HepG2 (cell line): ENCODE results near the gene SMC1B. TPM values are rescaled to one million over a fixed set of nuclear protein-coding genes. Genes with fewer than 3 reads are reported as not detected.

ENCODE experiments used
- ATAC-seq: fragments of 200-7000 bp; cut with Tn5 transposase; 3 replicates; pipeline ENCODE4 v1.9.1; 2020; ENCODE audit warnings: mild to moderate bottlenecking, moderate library complexity
- BruUV-seq: library from RNA; stranded (reverse); fragments of 400-500 nt; replicated peaks from 2 replicates; lab custom pipeline; 2021; lab: Mats Ljungman, UMichigan
- CTCF ChIA-PET: fragments of 300-600 bp; formaldehyde crosslinking; extraction: SDS; loops from one replicate; lab custom pipeline; 2021; ENCODE audit warnings: low total read pairs, inconsistent platforms, low intra/inter-chr PET ratio; lab: Yijun Ruan, JAX
- POLR2A ChIA-PET: fragments of 350-600 bp; sonication (Branson Sonifier 250); formaldehyde crosslinking; loops from one replicate; lab custom pipeline; 2020; ENCODE audit warnings: antibody characterized with exemption, inconsistent platforms; lab: Yijun Ruan, JAX
- DNase-seq: peaks from one replicate; pipeline ENCODE4 v3.0.0-alpha.2; 2015; ENCODE audit warnings: low spot score
- FAIRE-seq: peaks from 3 replicates; lab custom pipeline; 2011; peaks lifted over from hg19 to GRCh38; lab: Jason Lieb, UNC
- H2AFZ ChIP-seq: one replicate; pipeline ENCODE4 v1.6.1; 2011; ENCODE audit warnings: low read length, inconsistent platforms
- H3K27ac ChIP-seq: fragments of 300-600 bp; 3 replicates; pipeline ENCODE4 v1.8.0; 2011; ENCODE audit warnings: mixed run types, mild to moderate bottlenecking, mixed read lengths, low read length, inconsistent platforms; ENCODE audit not compliant: insufficient read depth; ENCODE audit errors: extremely low read length
- H3K27me3 ChIP-seq, 2 experiments: fragments of 200-600 bp in 1 of 2; 2 replicates in 1 of 2; 3 replicates in 1 of 2; pipeline versions ENCODE4 v1.6.0 to v1.8.0; 2011; ENCODE audit warnings: low read length in 2 of 2, mild to moderate bottlenecking in 2 of 2, moderate library complexity in 2 of 2, inconsistent platforms in 1 of 2; ENCODE audit not compliant: insufficient read depth in 2 of 2, control insufficient read depth in 1 of 2
- H3K36me3 ChIP-seq, 2 experiments: fragments of 200-600 bp in 1 of 2; replicated peaks in 1 of 2; 2 replicates in 1 of 2; 3 replicates in 1 of 2; pipeline versions ENCODE4 v1.5.1 to v1.8.0; 2011; ENCODE audit warnings: low read length in 2 of 2, inconsistent platforms in 1 of 2; ENCODE audit not compliant: insufficient read depth in 2 of 2, control insufficient read depth in 1 of 2
- H3K4me1 ChIP-seq: 2 replicates; pipeline ENCODE4 v1.5.1; 2012; ENCODE audit warnings: low read length, inconsistent platforms; ENCODE audit not compliant: insufficient read depth
- H3K4me2 ChIP-seq: 2 replicates; pipeline ENCODE4 v1.6.0; 2011; ENCODE audit warnings: low read depth, low read length, inconsistent platforms
- H3K4me3 ChIP-seq, 3 experiments: fragments of 200-600 bp in 1 of 3; sonication (generic), shearing (Covaris generic) in 1 of 3; replicated peaks in 1 of 3; 2 replicates each; pipeline ENCODE4 v1.5.1; 2011 to 2016; ENCODE audit warnings: low read length in 3 of 3, inconsistent platforms in 2 of 3, low read depth in 2 of 3, mild to moderate bottlenecking in 2 of 3, control low read depth in 1 of 3, mixed read lengths in 1 of 3; ENCODE audit not compliant: insufficient read depth in 1 of 3
- H3K79me2 ChIP-seq: one replicate; pipeline ENCODE4 v1.6.1; 2011; ENCODE audit warnings: low read length, inconsistent platforms; ENCODE audit not compliant: insufficient read depth
- H3K9ac ChIP-seq: 2 replicates; pipeline ENCODE4 v1.6.0; 2011; ENCODE audit warnings: mild to moderate bottlenecking, low read depth, low read length, inconsistent platforms; ENCODE audit not compliant: insufficient read depth
- H3K9me3 ChIP-seq: 2 replicates; pipeline ENCODE4 v1.5.1; 2012; ENCODE audit warnings: mild to moderate bottlenecking, low read length
- H4K20me1 ChIP-seq: 2 replicates; pipeline ENCODE4 v1.6.0; 2011; ENCODE audit warnings: inconsistent platforms, mild to moderate bottlenecking, low read length, moderate library complexity; ENCODE audit not compliant: insufficient read depth
- CREB3 ChIP-seq: sonication (generic); formaldehyde crosslinking; IDR thresholded peaks from 2 replicates; pipeline ENCODE4 v1.5.0; 2020; ENCODE audit warnings: missing genetic modification reagents
- GTF2F1 ChIP-seq: fragments of 150-350 bp; IDR thresholded peaks from 2 replicates; pipeline ENCODE4 v1.6.1; 2014; ENCODE audit warnings: low read length
- NCOA5 ChIP-seq: sonication (generic); formaldehyde crosslinking; IDR thresholded peaks from 2 replicates; pipeline ENCODE4 v1.4.0; 2020; ENCODE audit warnings: missing genetic modification reagents
- SP5 ChIP-seq: IDR thresholded peaks from 2 replicates; pipeline ENCODE4 v1.6.1; 2016; ENCODE audit warnings: low read depth, borderline replicate concordance
- ZNF10 ChIP-seq: sonication (generic); formaldehyde crosslinking; IDR thresholded peaks from 2 replicates; pipeline ENCODE4 v1.4.0; 2020; ENCODE audit warnings: mild to moderate bottlenecking, low read depth, missing genetic modification reagents, borderline replicate concordance
- ZNF24 ChIP-seq: fragments of 450-650 bp; IDR thresholded peaks from 2 replicates; pipeline ENCODE4 v1.6.1; 2017; ENCODE audit warnings: antibody characterized with exemption, mild to moderate bottlenecking
- ZNF331 ChIP-seq: sonication (generic); formaldehyde crosslinking; IDR thresholded peaks from 2 replicates; pipeline ENCODE4 v1.4.0; 2020; ENCODE audit warnings: missing genetic modification reagents
- ZNF615 ChIP-seq: sonication (generic); formaldehyde crosslinking; IDR thresholded peaks from 2 replicates; pipeline ENCODE4 v1.5.0; 2020; ENCODE audit warnings: mild to moderate bottlenecking, missing genetic modification reagents, borderline replicate concordance
- ZNF7 ChIP-seq: IDR thresholded peaks from 2 replicates; pipeline ENCODE4 v1.6.1; 2016; ENCODE audit warnings: missing biosample characterization, missing genetic modification reagents
- WGBS: methylation state at CpG from one replicate; pipeline ENCODE4 v1.1.6; 2017; ENCODE audit warnings: low lambda C conversion rate; 5-methylcytosine and 5-hydroxymethylcytosine counted together
- in situ Hi-C: cut with HindIII; loops from 2 replicates; pipeline ENCODE4 v1.10.0; 2017; ENCODE audit warnings: low pct_unique_long_range_greater_than_20kb; ENCODE audit not compliant: extremely low pct_ligation_motif_present
- intact Hi-C: fragments of 100-400 bp; cut with micrococcal nuclease; formaldehyde crosslinking; loops from one replicate; pipeline ENCODE4 v1.10.0; 2022; ENCODE audit not compliant: unreplicated experiment
- polyA plus RNA-seq, 8 experiments: library from polyadenylated mRNA; depleted of rRNA in 3 of 8; stranded (reverse) in 7 of 8; unstranded in 1 of 8; fragments of >200 nt; fragmentation: Illumina TruSeq in 4 of 8; extraction: Trizol in 4 of 8; gene quantifications; 2 replicates each; pipeline versions ENCODE4 v1.2.1 to v1.2.3, GENCODE V29; 2011 to 2016; ENCODE audit warnings: low read depth in 4 of 8, missing spikeins in 1 of 8, mixed read lengths in 1 of 8; ENCODE audit not compliant: insufficient read depth in 1 of 8
- total RNA-seq, 5 experiments: library from RNA; depleted of rRNA; stranded (reverse); fragments of >200 nt; fragmentation: Illumina TruSeq; extraction: Trizol; gene quantifications; 2 replicates each; pipeline ENCODE4 v1.2.3, GENCODE V29; 2016; ENCODE audit warnings: low read depth in 1 of 5
- TF ChIP-seq, protein P1 (sequence below): sonication (generic); formaldehyde crosslinking; IDR thresholded peaks from 2 replicates; pipeline ENCODE4 v1.5.1; 2020; ENCODE audit warnings: missing genetic modification reagents, mild to moderate bottlenecking, borderline replicate concordance
- TF ChIP-seq, protein P2 (sequence below): sonication (generic); formaldehyde crosslinking; IDR thresholded peaks from 2 replicates; pipeline ENCODE4 v1.4.0; 2020; ENCODE audit warnings: missing genetic modification reagents

Gene SMC1B
- total and polyA plus RNA-seq, 2 of the 13 experiments (the other 11 are each of a cell fraction or from before 2014, with no cell fraction given) = not detected

DNA sequence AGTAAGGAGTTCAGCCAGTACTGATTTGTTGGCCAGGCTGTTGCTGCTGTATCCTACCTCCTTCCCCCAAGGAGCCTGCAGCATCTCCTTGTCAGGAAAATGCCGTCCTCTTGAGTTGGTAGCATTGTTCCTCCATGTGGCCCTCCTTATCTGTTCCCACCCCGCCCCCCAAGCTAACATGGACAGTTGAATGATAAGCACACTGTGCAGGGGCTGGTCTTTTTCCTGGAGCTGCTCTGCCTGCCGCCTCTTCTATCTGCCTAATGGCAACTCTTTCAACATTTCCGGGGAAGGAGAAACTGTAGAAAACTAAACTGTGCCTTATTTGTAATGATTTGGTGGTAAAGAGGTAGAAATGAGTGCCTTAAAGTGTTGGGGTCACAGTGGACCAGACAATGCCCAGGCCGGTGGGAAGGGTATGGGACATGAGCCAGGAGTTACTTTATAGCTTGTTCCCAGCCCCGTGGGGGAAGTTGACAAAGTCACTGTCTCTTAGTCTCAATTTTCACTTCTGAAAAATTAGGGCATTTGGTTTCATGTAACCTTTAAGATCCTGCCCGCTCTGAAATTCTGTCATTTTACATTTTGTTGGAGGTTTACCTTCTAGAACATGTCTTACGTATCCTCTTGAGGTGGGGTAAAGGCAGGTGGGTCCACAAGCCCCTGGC is 99.2 kb downstream of the SMC1B start:
- H3K4me3 ChIP-seq = peak overlapping the region in 1 of 3 experiments; percentile 18; a peak in 3 of 6 replicates
- in situ Hi-C loops = no loop called here
- TF ChIP-seq GTF2F1 (no peak), NCOA5 (CRISPR knock-in tag) (no peak), SP5 (CRISPR knock-in tag) (0 out of 2 replicates have a peak, but pooled peaks have one; percentile 19), ZNF331 (CRISPR knock-in tag) (0 out of 2 replicates have a peak, but pooled peaks have one; percentile 57), ZNF7 (0 out of 2 replicates have a peak, but pooled peaks have one; percentile 44), ZNF10 (no peak), ZNF24 (no peak), CREB3 (CRISPR knock-in tag) (no peak), ZNF615 (CRISPR knock-in tag) (no peak)
- TF ChIP-seq, protein P1, sequence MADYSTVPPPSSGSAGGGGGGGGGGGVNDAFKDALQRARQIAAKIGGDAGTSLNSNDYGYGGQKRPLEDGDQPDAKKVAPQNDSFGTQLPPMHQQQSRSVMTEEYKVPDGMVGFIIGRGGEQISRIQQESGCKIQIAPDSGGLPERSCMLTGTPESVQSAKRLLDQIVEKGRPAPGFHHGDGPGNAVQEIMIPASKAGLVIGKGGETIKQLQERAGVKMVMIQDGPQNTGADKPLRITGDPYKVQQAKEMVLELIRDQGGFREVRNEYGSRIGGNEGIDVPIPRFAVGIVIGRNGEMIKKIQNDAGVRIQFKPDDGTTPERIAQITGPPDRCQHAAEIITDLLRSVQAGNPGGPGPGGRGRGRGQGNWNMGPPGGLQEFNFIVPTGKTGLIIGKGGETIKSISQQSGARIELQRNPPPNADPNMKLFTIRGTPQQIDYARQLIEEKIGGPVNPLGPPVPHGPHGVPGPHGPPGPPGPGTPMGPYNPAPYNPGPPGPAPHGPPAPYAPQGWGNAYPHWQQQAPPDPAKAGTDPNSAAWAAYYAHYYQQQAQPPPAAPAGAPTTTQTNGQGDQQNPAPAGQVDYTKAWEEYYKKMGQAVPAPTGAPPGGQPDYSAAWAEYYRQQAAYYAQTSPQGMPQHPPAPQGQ (CRISPR knock-in tag) = no peak
- TF ChIP-seq, protein P2, sequence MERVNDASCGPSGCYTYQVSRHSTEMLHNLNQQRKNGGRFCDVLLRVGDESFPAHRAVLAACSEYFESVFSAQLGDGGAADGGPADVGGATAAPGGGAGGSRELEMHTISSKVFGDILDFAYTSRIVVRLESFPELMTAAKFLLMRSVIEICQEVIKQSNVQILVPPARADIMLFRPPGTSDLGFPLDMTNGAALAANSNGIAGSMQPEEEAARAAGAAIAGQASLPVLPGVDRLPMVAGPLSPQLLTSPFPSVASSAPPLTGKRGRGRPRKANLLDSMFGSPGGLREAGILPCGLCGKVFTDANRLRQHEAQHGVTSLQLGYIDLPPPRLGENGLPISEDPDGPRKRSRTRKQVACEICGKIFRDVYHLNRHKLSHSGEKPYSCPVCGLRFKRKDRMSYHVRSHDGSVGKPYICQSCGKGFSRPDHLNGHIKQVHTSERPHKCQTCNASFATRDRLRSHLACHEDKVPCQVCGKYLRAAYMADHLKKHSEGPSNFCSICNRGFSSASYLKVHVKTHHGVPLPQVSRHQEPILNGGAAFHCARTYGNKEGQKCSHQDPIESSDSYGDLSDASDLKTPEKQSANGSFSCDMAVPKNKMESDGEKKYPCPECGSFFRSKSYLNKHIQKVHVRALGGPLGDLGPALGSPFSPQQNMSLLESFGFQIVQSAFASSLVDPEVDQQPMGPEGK = 0 out of 2 replicates have a peak, but pooled peaks have one; percentile 15
- intact Hi-C loops = no loop called here
- no peak for ATAC-seq
- CTCF ChIA-PET = no interaction called here
- peaks cover 87% of the 10 kb centered on the region for H3K4me1 ChIP-seq
- 40% methylated on average over 8 of the region's 8 CpGs for WGBS
- POLR2A ChIA-PET = interaction anchor here (0.7 to 6.7 kb wide), 2 partner anchors 35 to 40 kb away, joined by 3 to 56 read pairs; no protein-coding TSS in a partner anchor
- peaks cover 2 to 10% of the 10 kb centered on the region in 2 experiments; a peak in 1 of 5 replicates for H3K36me3 ChIP-seq
- peak overlapping the region; percentile 65 for H3K4me2 ChIP-seq
- no peaks in the 10 kb centered on the region for H3K9me3 ChIP-seq
- no peak overlapping the region for H2AFZ ChIP-seq
- peak; percentile 32 for DNase-seq
- no TSS peak for BruUV-seq
- H4K20me1 ChIP-seq = peaks cover 27% of the 10 kb centered on the region
- H3K79me2 ChIP-seq = peaks cover 90% of the 10 kb centered on the region
- FAIRE-seq = no peak
- peak overlapping the region; percentile 21; the same call in 1 of the 2 replicates for H3K9ac ChIP-seq
- peak overlapping the region; percentile 39 for H3K27ac ChIP-seq
- no peaks in the 10 kb centered on the region for H3K27me3 ChIP-seq
